HG03045 (cell line): ENCODE data around the gene CAPN13.

Experiments
- ATAC-seq: cut with Tn5 transposase; IDR thresholded peaks from one replicate; pipeline ENCODE4 v1.9.1; 2021; ENCODE audit warnings: mild to moderate bottlenecking, moderate library complexity; ENCODE audit not compliant: unreplicated experiment

The CAPN13 gene

DNA sequence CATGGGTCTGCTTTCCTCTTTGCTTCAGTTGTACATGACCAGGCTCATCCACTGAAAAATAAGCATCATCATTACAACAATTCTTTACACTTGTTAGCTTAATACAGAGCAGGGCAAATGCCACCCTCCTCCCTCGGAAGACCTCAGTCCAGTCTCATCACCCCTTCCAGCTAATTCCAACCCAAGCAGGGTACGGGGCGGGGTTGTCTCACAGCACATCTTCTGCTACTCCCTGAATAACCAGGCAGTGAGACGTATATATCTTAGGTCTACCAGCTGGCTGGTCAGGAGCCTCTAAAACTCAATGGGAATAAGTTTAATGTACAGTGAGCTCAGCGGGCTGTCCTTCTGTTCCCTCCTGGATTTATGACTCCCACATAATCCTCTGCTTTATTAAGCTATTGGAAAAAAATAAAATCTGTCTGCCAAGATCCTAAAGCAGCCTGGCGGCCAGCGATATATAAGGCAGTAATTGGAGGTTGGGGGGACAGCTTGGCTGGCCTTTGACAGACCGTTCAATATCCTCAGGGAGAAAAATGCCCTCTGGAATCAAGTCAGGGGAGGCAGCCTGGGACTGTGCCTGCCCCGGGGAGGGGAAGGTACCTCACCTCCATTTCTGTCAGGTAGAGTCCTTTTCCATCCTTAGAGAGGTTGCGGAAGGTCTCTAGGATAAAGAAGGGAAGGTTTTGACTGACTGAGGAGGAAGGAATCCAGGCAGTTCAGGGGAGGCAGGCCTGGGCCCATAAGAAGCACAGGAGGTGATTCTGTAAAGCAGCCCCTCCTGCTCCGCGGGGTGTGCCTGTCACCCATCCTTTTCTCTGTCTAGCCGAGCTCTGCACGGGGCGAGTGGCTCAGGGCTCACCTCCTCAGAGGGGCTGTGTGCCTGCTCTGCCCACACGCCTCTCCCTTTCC is 76.3 kb downstream of the CAPN13 start:
- ATAC-seq = no peak

DNA sequence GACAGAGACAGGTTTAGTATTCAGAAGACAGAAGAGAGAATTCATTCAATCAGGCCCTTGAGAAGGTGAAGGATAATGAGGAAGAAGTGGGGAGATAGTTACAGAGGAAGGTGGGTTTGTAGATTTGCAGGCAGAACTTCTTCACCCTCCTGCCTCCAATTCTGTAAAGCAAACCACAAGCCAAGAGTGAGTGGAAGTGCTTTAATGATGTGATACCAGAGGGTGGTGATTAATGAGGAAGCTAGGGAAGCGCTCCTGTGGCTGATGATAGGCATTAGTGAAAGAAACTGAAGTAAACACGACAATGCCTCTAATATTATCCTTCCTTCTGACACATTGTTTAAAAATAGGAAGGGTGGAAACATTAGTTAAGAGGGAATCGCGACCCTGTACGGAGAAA is 78.2 kb downstream of the CAPN13 start:
- no peak for ATAC-seq

DNA sequence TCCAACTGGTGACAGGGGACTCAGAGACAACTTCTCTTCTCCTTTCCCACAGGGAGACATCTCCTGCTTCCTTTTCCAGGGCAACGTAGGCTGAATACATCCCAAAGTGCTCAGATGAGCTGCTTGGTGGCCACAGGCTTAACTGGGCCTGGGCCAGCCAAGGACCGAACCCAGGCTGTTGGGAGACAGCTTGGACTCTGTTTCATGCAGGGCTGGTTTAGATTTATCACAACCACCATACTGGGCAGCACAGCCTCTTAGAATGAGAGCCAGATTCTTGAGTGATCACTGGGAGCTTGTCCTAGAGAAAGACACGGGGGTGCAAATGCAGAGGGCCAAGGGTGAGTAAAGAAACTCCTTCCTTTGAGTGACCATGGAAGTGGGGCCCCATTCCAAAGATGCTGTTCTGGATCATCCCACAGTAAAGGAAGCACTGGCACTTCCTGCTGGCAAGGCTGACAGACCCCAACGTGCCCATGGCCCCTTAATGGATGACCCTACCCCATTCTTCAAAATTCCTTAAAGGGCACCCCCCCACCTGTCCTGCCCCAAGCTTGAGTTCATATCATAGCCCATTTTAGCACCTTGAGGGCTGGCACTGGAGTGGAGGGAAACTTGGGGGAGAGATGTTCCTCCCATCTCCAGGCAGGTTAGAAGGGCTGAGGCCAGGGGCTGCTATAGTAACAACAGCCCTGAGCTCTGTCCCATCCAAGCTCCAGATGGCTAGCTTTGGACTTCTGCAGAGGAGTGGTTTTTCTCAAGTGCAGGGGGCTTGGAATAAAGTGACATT is 84.1 kb downstream of the CAPN13 start:
- ATAC-seq = no peak

DNA sequence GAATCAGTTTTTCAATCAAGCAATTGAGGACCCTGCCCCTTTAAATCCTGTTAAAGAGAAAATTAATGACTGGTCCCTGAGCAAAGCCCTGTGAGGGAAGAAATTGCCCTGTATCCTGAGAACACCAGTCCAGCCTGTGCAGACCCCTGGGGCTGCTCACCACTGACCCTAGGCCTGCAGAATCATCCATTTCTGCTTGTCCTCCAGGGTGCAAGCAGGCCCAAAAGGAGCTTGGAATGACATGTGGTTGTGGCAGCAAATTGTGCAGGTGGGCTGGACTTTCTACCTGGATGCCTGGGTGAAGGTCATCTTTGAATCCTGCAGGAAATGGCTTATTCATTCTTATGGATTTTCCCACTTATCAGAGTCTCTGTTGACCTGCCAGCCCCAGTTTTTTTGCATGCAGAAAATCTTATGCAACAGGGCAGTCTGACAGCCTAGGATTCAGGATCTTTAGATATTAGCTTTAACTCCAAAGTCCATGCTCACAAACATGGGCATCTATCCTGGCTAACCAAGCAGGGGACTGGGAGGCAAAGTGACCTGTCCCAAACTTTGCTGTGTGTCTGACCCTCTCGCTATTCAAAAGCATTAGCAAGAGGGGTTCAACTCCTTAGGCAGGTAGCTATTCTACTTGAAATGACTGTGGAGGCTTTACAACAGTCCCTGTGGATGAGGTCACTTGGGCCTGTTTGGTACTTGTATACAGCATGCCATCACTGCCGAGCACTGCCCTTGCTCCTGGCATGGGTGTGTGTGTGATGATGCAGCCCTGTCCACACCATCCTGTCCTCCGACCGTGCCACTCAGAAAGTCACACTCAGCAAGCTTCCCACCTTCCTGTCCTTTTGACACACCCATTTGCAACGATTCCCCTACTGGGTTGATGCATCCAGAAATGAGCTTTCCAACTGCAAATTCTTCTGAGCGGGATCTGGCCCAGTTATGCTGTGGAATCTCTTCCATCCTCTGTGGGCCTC is 85.3 kb downstream of the CAPN13 start:
- no peak for ATAC-seq

DNA sequence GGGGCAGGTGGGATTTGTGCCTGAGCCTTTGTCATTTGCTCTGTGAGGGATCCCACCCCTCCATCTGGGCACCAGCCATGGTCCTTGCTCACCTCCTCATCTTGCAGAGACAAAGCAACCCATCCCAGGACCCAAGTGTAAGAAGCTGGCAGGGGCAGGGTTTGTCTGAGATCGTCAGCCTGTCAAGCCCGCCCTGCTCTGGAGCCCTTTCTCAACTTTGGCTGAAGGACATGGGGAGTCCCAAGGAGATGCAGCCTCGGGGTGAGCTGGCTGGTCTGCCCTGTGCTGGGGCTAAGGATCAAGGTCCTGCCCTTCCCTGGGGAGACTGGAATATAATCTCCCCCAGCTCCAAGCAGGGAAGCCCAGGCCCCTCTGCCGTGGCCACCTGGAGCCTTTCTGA is 86.0 kb downstream of the CAPN13 start:
- no peak for ATAC-seq

DNA sequence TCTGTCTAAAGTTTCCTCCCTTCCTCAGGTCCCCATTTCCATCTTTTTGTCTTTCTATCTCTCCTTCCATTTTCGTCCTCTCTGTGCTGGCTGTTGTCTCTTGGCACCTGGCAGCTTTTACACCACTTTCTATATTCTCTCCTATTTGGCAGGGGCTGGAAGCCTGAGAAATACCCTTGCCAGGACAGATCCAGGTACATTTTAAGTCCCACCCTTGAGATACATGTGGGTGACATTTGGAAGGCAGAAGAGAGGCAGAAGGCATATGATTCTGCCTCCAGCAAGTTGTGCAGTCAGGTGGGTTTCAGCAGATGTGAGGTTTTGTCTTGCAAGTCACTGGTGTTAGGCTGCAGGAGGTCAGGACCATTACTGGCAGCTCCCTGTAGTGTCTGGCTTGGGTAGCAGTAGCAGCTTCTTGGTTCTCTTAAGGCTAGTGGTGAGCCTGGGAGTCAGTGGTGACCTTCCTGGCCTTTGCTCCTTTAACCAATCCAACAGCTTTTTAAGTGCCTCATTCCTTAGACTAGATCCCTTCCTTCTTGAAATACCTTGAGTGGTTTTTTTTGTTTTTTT is 90.1 kb downstream of the CAPN13 start:
- no peak for ATAC-seq

DNA sequence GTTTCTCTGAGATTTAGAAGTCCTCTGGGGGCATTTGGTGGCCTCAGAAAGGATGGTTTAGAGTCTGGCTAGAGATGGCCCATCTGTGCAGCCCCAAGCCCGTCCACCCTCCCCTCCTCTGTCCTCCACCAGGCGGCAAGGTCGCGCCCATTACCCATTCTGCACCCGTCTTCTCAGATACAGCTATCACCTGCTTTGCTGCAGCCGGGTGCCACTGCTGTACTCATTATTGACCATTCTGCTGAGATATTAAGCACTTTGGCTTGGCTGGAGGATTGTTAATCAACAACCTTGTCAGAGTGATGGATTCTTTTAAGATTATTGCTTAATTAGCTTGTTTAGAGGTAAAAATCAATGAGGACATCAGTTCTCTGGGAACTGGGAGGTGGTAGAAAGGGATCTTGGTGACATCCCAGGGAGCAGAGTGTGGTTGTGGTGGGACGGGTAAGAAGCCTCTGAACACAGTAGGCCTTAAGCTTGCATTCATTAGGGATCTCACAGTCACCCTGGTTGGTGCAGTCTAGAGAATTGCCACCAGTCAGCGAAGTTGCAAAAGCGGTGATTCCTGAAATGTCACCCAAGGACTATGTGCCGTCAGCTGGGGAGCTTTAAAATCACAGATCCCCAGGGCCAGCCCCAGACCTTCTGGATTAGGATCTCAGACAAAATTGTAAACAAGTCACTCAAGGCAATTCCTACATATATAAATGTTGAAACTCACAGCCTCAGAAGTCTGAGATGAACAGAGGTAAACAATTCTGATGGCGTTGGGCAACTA is 90.9 kb downstream of the CAPN13 start:
- no peak for ATAC-seq

DNA sequence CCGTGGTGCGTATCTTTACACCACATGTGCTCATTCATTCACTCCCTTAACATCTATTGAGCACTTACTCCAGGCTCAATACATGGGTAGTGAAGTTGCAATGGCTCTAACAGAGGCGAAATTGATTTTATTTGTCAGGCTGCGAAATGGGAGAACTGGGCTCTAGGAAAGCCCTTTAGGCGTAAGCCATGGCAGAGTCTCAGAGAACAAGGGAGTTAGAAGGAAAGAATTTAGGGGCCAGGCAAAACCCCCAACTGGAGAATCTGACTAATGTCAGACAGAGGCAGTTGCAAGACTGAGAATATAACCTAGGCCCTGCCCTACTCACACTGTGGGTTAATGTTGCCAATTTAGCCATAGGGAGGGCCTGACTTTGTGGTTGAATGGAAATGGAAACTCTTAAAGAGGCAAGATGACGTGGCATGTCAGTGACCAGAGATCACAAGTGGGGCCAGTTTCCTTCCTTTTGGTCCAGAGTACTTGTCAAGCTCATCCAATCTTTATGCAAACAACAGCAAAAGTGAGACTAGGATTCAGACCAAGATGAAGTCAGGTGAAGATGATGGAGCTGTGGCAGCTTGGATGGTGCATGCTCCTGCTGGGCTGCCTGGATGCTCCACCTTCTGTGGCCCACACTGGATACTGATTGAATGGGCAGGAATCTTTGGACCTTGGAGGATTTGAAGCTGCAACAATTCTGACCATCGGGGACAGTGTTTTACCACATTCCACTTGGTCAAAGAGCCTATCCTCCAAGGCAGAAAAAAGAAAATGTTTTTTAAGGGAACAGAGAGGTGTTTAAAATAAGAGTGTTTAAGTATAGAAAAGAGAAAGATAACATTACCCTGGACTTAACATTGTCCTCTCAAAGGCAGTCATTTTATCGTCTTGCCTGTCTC is 92.2 kb downstream of the CAPN13 start:
- ATAC-seq = no peak

DNA sequence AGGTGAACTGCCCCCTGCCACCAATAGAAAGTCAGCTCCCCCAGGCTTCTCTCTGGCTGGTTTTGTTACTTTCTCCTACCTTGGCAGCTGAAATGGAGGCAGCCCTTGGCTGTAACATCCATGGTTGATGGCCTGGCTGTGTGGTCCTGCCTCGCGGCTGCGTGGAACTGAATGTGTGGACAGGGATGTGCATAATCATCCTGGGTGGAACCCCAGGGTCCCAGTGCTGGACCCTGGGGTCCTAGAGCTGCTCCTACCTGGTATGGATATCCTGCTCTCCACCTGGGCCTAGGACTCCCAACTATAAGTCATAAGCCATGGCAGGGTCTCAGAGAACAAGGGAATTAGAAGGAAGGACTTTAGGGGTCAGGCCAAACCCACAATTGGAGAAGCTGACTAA is 93.5 kb downstream of the CAPN13 start:
- no peak for ATAC-seq

DNA sequence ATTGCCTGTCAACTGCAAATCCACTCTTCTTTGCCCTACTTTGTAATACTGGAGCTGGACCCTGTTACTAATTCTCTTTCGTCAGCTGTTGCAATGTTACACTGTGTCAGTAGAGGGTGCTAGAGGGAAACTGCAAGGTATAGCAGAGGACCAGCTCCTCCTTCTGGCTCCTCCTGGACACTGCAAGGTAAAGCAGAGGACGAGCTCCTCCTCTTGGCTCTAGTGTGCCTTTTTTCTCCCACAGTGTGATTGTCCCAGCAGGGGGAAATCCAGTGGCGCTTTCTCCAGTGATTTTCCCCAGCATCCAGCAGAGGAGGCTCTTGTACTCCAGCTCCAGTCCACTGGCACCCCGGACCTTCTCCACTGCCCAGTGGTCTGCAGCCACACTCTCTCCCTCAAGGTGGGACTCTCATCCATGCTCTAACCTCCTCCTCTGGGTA is 95.6 kb downstream of the CAPN13 start:
- ATAC-seq = peak; percentile 85

DNA sequence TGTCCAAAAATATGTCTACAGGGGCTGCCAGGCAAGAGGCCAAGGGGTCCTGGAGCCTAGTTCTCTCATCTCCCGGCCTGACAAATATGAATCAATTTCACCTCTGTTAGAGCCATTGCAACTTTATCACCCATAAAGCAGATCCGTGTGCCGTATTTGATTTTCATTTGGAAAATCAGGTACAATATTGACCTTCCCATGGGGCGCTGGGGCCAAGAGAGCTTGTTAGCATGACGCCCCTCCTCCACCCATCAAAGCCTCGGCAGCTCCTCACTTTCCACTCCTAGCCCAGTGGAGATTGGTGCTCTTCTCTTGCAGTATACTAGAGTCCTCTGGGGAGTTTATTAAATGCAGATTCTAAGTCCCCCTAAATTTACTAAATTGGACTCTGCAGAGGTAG is 96.8 kb downstream of the CAPN13 start:
- ATAC-seq = no peak

DNA sequence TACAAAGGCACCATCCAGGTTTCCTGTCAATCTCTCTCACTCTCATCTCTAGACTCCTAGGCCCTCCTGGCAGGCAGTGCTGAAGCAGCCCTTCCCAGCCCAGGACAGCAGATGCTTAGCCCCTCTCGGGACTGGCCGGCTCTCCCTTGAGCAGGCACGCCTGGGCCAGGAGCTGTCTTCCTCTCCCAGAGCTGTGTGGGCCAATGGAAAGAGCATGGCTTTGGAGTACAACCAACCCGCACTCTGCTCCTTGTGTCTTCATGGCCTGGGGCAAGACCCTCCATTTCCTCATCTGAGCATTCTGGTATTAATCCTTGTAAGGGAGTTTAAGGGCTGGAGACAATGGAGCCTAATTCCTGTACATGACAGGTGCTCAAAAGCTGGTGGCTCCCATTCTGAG is 97.2 kb downstream of the CAPN13 start:
- no peak for ATAC-seq

DNA sequence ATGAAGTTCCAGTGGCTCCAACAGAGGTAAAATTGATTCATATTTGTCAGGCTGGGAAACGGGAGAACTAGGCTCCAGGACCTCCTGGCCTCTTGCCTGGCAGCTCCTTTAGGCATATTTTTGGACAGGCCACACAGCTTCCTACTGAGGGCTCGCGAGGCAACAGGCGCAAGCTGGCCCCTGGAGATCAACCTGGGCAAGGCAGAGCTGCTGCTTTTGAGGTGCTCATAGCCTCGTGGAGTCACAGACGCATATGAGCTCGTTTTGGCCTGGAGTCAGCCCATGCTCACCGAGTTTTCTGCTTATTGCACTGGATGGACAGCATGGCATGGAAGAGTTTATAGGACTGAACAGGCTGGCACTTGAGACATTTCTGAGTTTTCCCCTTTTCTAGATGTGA is 97.7 kb downstream of the CAPN13 start:
- ATAC-seq = no peak

DNA sequence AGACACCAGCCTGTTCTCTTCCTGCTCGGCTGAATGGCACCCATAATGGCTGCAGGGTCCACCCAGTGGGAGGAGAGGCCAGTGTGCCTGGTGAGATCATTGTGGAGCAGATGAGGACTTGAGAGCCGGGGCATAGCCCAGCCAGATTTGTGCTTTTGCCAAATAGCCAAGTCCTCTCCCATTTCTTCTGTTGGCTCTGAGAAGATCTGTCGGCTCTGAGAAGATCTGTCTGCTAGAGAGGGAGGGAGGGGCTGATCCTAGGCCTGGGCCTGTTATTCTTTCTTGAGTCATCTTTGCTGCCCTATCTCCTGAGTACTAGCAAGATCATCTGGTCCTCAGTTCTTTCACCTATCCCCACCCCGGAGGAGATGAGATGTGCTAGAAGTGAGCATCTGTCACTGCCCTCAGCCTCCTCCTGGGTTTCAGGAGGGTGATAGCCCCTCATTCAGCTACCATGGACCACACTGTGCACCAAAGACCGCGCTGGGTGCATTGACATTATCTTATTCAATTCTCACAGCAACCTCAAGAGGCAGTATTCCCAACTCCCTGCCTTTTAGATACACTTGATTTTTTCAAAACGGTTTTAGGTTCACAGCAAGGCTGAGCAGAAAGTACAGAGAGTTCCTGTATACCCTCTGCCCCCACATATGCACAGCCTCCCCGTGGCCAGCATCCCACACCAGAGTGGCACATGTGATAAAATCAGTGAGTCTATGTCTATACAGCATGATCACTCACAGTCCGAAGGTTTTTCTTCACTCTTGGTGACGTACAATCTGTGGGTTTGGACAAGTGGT is 98.6 kb downstream of the CAPN13 start:
- ATAC-seq = no peak

DNA sequence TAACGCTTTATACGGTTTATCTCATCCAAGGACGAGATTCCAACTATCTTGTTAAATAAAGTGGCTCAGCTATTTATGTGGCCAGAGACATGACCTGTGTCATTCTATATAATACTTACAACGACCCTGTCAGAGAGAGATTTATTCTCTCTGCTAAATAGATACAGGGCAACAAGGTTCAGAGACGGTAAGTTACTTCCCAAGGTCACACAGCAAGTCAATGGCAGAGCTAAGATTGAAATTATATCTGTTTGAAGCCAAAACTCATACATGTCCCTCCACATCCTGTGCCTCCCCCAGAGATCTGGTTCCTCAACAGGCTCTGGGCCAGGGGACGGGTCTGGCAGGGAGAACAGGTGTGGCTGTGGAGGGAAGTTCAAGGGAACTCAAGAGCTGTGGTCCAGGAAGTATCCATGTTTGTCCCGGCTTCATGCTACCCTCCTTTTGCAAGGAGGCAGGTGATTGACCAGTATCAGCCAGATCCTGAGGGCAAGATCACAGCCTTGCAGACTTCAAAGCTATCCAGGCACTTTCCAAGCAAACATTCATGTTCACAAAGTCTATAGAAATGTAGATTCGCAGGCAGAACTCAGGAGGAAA is 99.8 kb downstream of the CAPN13 start:
- no peak for ATAC-seq

DNA sequence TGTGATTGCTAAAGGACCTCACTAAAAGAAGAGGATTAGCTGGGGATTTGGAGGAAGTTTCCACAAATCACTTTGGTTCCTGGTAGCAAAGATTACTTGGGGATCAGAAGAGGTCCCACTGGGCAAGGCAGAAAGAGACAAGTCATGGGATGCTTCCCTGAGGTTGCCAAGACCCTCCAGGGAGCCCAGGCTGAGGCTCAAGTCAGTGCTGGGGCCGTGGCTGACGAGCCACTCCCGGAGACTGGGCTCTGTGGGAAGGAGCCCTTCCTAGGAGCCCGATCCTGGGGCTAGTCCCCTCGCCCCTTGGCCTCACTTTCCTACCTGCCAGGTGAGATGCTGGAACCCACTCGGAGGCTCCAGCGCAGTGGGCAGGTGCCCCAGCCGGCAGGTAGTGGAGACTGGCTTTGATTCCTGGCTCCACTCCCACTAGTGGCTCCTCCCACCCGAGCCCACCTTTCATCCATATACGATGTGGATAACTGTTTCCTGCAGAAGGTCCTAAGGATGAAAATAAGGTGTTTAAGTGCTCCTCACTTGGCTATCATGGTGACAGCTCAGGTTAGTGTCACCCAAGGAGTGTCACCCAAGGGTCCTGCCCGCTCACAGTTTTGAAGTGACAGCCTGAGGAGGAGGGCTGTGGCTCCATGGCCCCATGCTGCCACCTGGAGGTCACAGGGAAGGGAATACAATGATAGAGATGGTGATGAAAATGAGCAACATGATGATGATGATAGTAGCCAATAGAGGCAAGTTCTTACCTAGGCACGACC is 100.5 kb downstream of the CAPN13 start:
- no peak for ATAC-seq
